Heart left ventricle (tissue), 13 donors: Measurements from ENCODE around the gene WASF3.

Source experiments
- CTCF ChIP-seq, 12 donors: fragments of 200-600 bp; sonication (generic) in 4 of 12; IDR thresholded peaks; one replicate each; pipeline versions ENCODE4 v1.5.0 to v1.8.0; 2018 to 2022; ENCODE audit warnings: antibody characterized with exemption in 12 of 12, mild to moderate bottlenecking in 5 of 12
- POLR2A ChIP-seq, 2 donors: fragments of 450-650 bp; IDR thresholded peaks; one replicate each; pipeline ENCODE4 v1.6.1; 2017; ENCODE audit warnings: antibody characterized with exemption in 2 of 2, mild to moderate bottlenecking in 2 of 2, moderate library complexity in 2 of 2
- donor health status: ischemic (EF 13 %, LVEDD 7.1; RV severe dilation, severe dysfunction).
- donor health status: DM: no; HTN: yes; CAD: no.
- donor health status: DM: no; HTN: no; CAD: no.
- donor health status: ischemic (EF 25% LVEDD 6.9; RV normal size, moderate dysfunction).
- donor health status: ischemic (EF 25% LVEDD 5.7; RV mildly dilated, moderate dysfunction).
- donor health status: ischemic (EF 35%, LVEDD 5.7; RV mildly dilated, moderate dysfunction).
- donor health status: nonischemic (EF 11% LVEDD 7.7; RV severe dilation, severe dysfunction).
- donor health status: DM: yes; HTN: yes; CAD: no.
- donor health status: PGD.
- donor health status: ischemic (EF 29% LVEDD 5.4; RV normal size, mild dysfunction).
- donor health status: nonischemic (EF 23%, LVEDD 6.1; RV moderate dilation, normal function).

GRCh38 chr13:26515721-26516120, 41.8 kb upstream of the WASF3 start:
- no peak for TF ChIP-seq CTCF (IDR thresholded peaks at IDR 0.05)
- TF ChIP-seq POLR2A (IDR thresholded peaks at IDR 0.05) = no peak
